Loucy (cell line): ENCODE data around the gene SSPN.
A peak's percentile ranks its signal among the peaks of the same experiment; 100 is the strongest.

Experiments used
- H2AFZ ChIP-seq: fragments of 200-600 bp; sonication (generic); 2 replicates; pipeline ENCODE4 v1.6.0; 2016; ENCODE audit warnings: antibody characterized with exemption, mild to moderate bottlenecking, low read length, moderate library complexity
- H3F3A ChIP-seq: fragments of 200-600 bp; 2 replicates; pipeline ENCODE4 v1.6.0; 2016; ENCODE audit warnings: antibody characterized with exemption, low read depth, mild to moderate bottlenecking
- H3K27me3 ChIP-seq: fragments of 200-600 bp; sonication (generic); 2 replicates; pipeline ENCODE4 v1.6.1; 2014; ENCODE audit warnings: low read length, mild to moderate bottlenecking; ENCODE audit not compliant: insufficient read depth, poor library complexity, severe bottlenecking
- H3K36me3 ChIP-seq: fragments of 200-600 bp; sonication (generic); 2 replicates; pipeline ENCODE4 v1.6.1; 2016; ENCODE audit warnings: low read length; ENCODE audit not compliant: insufficient read depth
- H3K4me1 ChIP-seq: fragments of 200-600 bp; sonication (generic); 2 replicates; pipeline ENCODE4 v1.5.1; 2014; ENCODE audit warnings: low read length, mild to moderate bottlenecking; ENCODE audit not compliant: insufficient read depth, poor library complexity, severe bottlenecking
- H3K4me2 ChIP-seq: fragments of 200-600 bp; sonication (generic); 2 replicates; pipeline ENCODE4 v1.6.0; 2014; ENCODE audit warnings: antibody characterized with exemption, low read length, low read depth, mild to moderate bottlenecking; ENCODE audit not compliant: poor library complexity, severe bottlenecking
- H3K4me3 ChIP-seq: fragments of 200-600 bp; sonication (generic); 2 replicates; pipeline ENCODE4 v1.5.1; 2014; ENCODE audit warnings: low read length, mild to moderate bottlenecking, mixed read lengths; ENCODE audit not compliant: poor library complexity, severe bottlenecking
- H3K79me2 ChIP-seq: fragments of 200-600 bp; sonication (generic); 2 replicates; pipeline ENCODE4 v1.6.1; 2014; ENCODE audit warnings: low read length; ENCODE audit not compliant: insufficient read depth
- H3K9ac ChIP-seq: fragments of 200-600 bp; sonication (generic); 2 replicates; pipeline ENCODE4 v1.6.0; 2014; ENCODE audit warnings: mild to moderate bottlenecking, low read depth, low read length, moderate library complexity; ENCODE audit not compliant: poor library complexity, severe bottlenecking
- H3K9me2 ChIP-seq: fragments of 200-600 bp; sonication (generic); replicated peaks from 2 replicates; pipeline ENCODE4 v1.6.1; 2016; ENCODE audit warnings: low read depth, low read length, mixed read lengths
- H3K9me3 ChIP-seq: fragments of 200-600 bp; sonication (generic); 2 replicates; pipeline ENCODE4 v1.6.1; 2014; ENCODE audit warnings: mild to moderate bottlenecking, antibody characterized with exemption, low read length, low read depth; ENCODE audit not compliant: insufficient read depth
- H4K20me1 ChIP-seq: fragments of 200-600 bp; sonication (generic); 2 replicates; pipeline ENCODE4 v1.6.0; 2014; ENCODE audit warnings: antibody characterized with exemption, low read length, mild to moderate bottlenecking; ENCODE audit not compliant: insufficient read depth, poor library complexity, severe bottlenecking
- CTCF ChIP-seq: fragments of 200-600 bp; sonication (generic); conservative IDR thresholded peaks from 2 replicates; pipeline ENCODE4 v1.5.1; 2014; ENCODE audit warnings: mild to moderate bottlenecking, antibody characterized with exemption, low read length
- EZH2phosphoT487 ChIP-seq: fragments of 200-600 bp; IDR thresholded peaks from 2 replicates; pipeline ENCODE4 v1.6.1; 2018; ENCODE audit warnings: antibody characterized with exemption, mild to moderate bottlenecking, moderate library complexity, borderline replicate concordance

SSPN gene

GRCh38 chr12:26298785-26299621 is 103.6 kb downstream of the SSPN start:
- Histone ChIP-seq H3K27me3 (no peaks in the 10 kb centered on the region), H3F3A (no peaks in the 10 kb centered on the region), H2AFZ (peak overlapping the region; percentile 73), H3K79me2 (no peaks in the 10 kb centered on the region), H3K4me3 (peak overlapping the region; percentile 24), H4K20me1 (no peaks in the 10 kb centered on the region), H3K9me3 (no peaks in the 10 kb centered on the region), H3K4me1 (peaks cover 5% of the 10 kb centered on the region), H3K9ac (no peak overlapping the region), H3K36me3 (no peaks in the 10 kb centered on the region), H3K4me2 (peak overlapping the region; percentile 11), H3K9me2 (no peaks in the 10 kb centered on the region)
- peak; percentile 30 for TF ChIP-seq CTCF
- TF ChIP-seq EZH2phosphoT487, result no peak

- peaks cover 5% of the 10 kb centered on the region for H3K4me1 ChIP-seq
These were observed 104.4 kb downstream of the SSPN start for GRCh38 chr12:26299751-26300150.

More at GRCh38 chr12:26299751-26300150, 104.4 kb downstream of the SSPN start:
- peak overlapping the region; percentile 73; the same call in 1 of the 2 replicates for H2AFZ ChIP-seq
- H3K36me3 ChIP-seq, result no peaks in the 10 kb centered on the region
- H3K9me2 ChIP-seq, result no peaks in the 10 kb centered on the region
- no peaks in the 10 kb centered on the region for H3K27me3 ChIP-seq
- no peaks in the 10 kb centered on the region for H3F3A ChIP-seq
- TF ChIP-seq EZH2phosphoT487, result no peak
- TF ChIP-seq CTCF, result no peak
- H3K9ac ChIP-seq, result no peak overlapping the region
- no peak overlapping the region for H3K4me2 ChIP-seq
- H4K20me1 ChIP-seq, result no peaks in the 10 kb centered on the region
- H3K9me3 ChIP-seq, result no peaks in the 10 kb centered on the region
- H3K79me2 ChIP-seq, result no peaks in the 10 kb centered on the region
- no peak overlapping the region for H3K4me3 ChIP-seq
